Mesenchymal stem cell (in vitro differentiated cells and primary cell): Measurements from ENCODE around the gene DGKZ.
A peak's percentile ranks its signal among the peaks of the same experiment; 100 is the strongest.

Experiments used
- DNase-seq: peaks from one replicate; pipeline ENCODE4 v3.0.0-alpha.2; 2013
- H2AFZ ChIP-seq: one replicate; pipeline ENCODE4 v1.6.1; 2013; ENCODE audit warnings: low read depth, mild to moderate bottlenecking, control low read depth, inconsistent platforms, low read length, moderate library complexity
- H2AK5ac ChIP-seq: 2 replicates; pipeline ENCODE4 v1.6.1; 2013; ENCODE audit warnings: low read length, moderate library complexity, mild to moderate bottlenecking, inconsistent platforms; ENCODE audit not compliant: severe bottlenecking
- H2BK120ac ChIP-seq: one replicate; pipeline ENCODE4 v1.6.1; 2013; ENCODE audit warnings: low read depth, mild to moderate bottlenecking, inconsistent platforms, low read length, moderate library complexity
- H2BK12ac ChIP-seq, 2 experiments: one replicate each; pipeline ENCODE4 v1.6.1; 2013; ENCODE audit warnings: inconsistent platforms in 2 of 2, low read length in 2 of 2, mild to moderate bottlenecking in 2 of 2, moderate library complexity in 2 of 2, control low read depth in 1 of 2
- H2BK15ac ChIP-seq: one replicate; pipeline ENCODE4 v1.6.1; 2013; ENCODE audit warnings: mild to moderate bottlenecking, low read depth, inconsistent platforms; ENCODE audit not compliant: poor library complexity, severe bottlenecking
- H2BK5ac ChIP-seq: 2 replicates; pipeline ENCODE4 v1.6.1; 2013; ENCODE audit warnings: low read depth, mild to moderate bottlenecking, low read length, control low read depth, inconsistent platforms; ENCODE audit not compliant: poor library complexity, severe bottlenecking
- H3K14ac ChIP-seq, 2 experiments: one replicate each; pipeline ENCODE4 v1.6.1; 2013; ENCODE audit warnings: inconsistent platforms in 2 of 2, low read length in 2 of 2, control low read depth in 1 of 2, mild to moderate bottlenecking in 1 of 2, moderate library complexity in 1 of 2
- H3K18ac ChIP-seq, 2 experiments: one replicate each; pipeline ENCODE4 v1.6.1; 2013; ENCODE audit warnings: inconsistent platforms in 2 of 2, low read length in 2 of 2, control low read depth in 1 of 2, low read depth in 1 of 2, mild to moderate bottlenecking in 1 of 2
- H3K23ac ChIP-seq, 2 experiments: one replicate each; pipeline ENCODE4 v1.6.1; 2013; ENCODE audit warnings: inconsistent platforms in 2 of 2, low read length in 2 of 2, mild to moderate bottlenecking in 2 of 2, moderate library complexity in 2 of 2, control low read depth in 1 of 2
- H3K27ac ChIP-seq: 2 replicates; pipeline ENCODE4 v1.5.1; 2013; ENCODE audit warnings: mild to moderate bottlenecking, moderate library complexity, low read length, control low read depth, inconsistent platforms; ENCODE audit not compliant: poor library complexity, severe bottlenecking
- H3K27me3 ChIP-seq, 2 experiments: 2 replicates each; pipeline versions ENCODE4 v1.6.1 to v1.7.0; 2013; ENCODE audit warnings: low read length in 2 of 2, mild to moderate bottlenecking in 2 of 2, moderate library complexity in 2 of 2, control low read depth in 1 of 2, inconsistent platforms in 1 of 2; ENCODE audit not compliant: control insufficient read depth in 1 of 2, insufficient read depth in 1 of 2
- H3K36me3 ChIP-seq, 2 experiments: 2 replicates each; pipeline versions ENCODE4 v1.6.1 to v1.7.0; 2013; ENCODE audit warnings: low read length in 2 of 2, control low read depth in 1 of 2, inconsistent platforms in 1 of 2, low read depth in 1 of 2, mild to moderate bottlenecking in 1 of 2; ENCODE audit not compliant: insufficient read depth in 2 of 2, control insufficient read depth in 1 of 2
- H3K4ac ChIP-seq, 2 experiments: one replicate each; pipeline ENCODE4 v1.6.1; 2013; ENCODE audit warnings: inconsistent platforms in 2 of 2, low read length in 2 of 2, mild to moderate bottlenecking in 2 of 2, moderate library complexity in 2 of 2, control low read depth in 1 of 2, low read depth in 1 of 2
- H3K4me1 ChIP-seq: 2 replicates; pipeline ENCODE4 v1.6.1; 2013; ENCODE audit warnings: low read depth, low read length, control low read depth; ENCODE audit not compliant: control insufficient read depth, insufficient read depth
- H3K4me2 ChIP-seq: 2 replicates; pipeline ENCODE4 v1.6.1; 2013; ENCODE audit warnings: low read length, mild to moderate bottlenecking, inconsistent platforms; ENCODE audit not compliant: poor library complexity, severe bottlenecking
- H3K4me3 ChIP-seq, 2 experiments: 2 replicates each; pipeline versions ENCODE4 v1.5.1 to v1.7.0; 2013; ENCODE audit warnings: low read length in 2 of 2, mild to moderate bottlenecking in 2 of 2, control low read depth in 1 of 2, low read depth in 1 of 2; ENCODE audit not compliant: insufficient read depth in 1 of 2
- H3K79me1 ChIP-seq: replicated peaks from 2 replicates; pipeline ENCODE4 v1.6.1; 2013; ENCODE audit warnings: mild to moderate bottlenecking, control low read depth, low read length, inconsistent platforms; ENCODE audit not compliant: poor library complexity, severe bottlenecking
- H3K9ac ChIP-seq: 2 replicates; pipeline ENCODE4 v1.7.0; 2013; ENCODE audit warnings: mild to moderate bottlenecking, low read length, moderate library complexity
- H3K9me3 ChIP-seq: 2 replicates; pipeline ENCODE4 v1.7.0; 2013; ENCODE audit warnings: mild to moderate bottlenecking, low read length; ENCODE audit not compliant: control insufficient read depth
- H4K8ac ChIP-seq: one replicate; pipeline ENCODE4 v1.6.1; 2013; ENCODE audit warnings: inconsistent platforms, mild to moderate bottlenecking, low read length, moderate library complexity
- H4K91ac ChIP-seq: one replicate; pipeline ENCODE4 v1.6.1; 2013; ENCODE audit warnings: mild to moderate bottlenecking, low read length, inconsistent platforms
- WGBS: methylation state at CpG from one replicate; pipeline ENCODE4 v1.1.7; 2013; ENCODE audit warnings: mixed read lengths; 5-methylcytosine and 5-hydroxymethylcytosine counted together

Gene DGKZ

DNA sequence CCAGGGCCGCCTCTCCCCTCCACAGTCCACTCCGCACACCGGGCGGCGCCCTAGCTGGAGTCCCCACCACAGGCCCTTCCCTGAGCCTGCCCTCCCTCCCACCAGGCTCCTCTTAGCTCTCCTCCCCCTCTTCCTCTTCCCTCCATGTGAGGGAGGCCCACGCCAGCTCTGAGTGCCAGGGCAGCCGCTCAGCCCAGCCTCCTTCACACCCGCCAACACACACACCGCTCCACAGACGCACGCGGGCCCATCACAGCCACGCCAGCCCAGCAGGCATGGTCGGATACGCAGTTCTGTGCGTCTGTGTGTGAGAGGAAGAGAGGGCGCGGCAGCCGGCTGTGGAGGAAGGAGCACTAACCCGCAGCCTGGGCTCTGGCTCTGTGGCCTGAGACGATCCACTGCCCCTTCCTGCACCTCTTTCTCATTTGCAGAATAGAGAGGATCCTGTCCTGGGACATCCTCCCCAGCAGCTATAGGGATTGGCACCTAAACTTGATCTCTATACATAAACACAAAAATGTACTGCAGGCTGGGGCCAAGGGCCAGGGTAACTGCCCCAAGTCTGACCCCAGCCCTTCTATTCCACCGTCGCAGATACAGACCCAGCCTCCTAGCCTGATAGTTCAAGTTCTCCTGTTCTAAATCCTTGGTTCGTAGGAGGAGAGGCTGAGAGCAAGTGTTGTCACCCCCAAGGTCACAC, 40.8 kb downstream of the DGKZ start:
- Histone ChIP-seq H3K4me2 (no peak overlapping the region), H2BK15ac (no peak overlapping the region), H3K23ac (no peak overlapping the region), H3K79me1 (no peaks in the 10 kb centered on the region), H2BK12ac (no peak overlapping the region), H4K91ac (no peak overlapping the region), H2AK5ac (no peak overlapping the region), H4K8ac (no peak overlapping the region), H3K9me3 (no peaks in the 10 kb centered on the region), H2BK120ac (no peak overlapping the region), H3K4me3 (no peak overlapping the region), H3K4me1 (peaks cover 44% of the 10 kb centered on the region), H3K27ac (no peak overlapping the region), H2AFZ (no peak overlapping the region), H3K18ac (no peak overlapping the region), H2BK5ac (no peak overlapping the region), H3K14ac (peak overlapping the region in 1 of 2 experiments; percentile 44), H3K27me3 (peaks cover 46 to 53% of the 10 kb centered on the region in 2 experiments), H3K9ac (no peak overlapping the region), H3K36me3 (no peaks in the 10 kb centered on the region), H3K4ac (no peak overlapping the region)
- 30% methylated on average over 24 of the region's 24 CpGs for WGBS
- DNase-seq: no peak

- peaks cover 51% of the 10 kb centered on the region in 2 experiments for H3K27me3 ChIP-seq
- no peak overlapping the region for H3K18ac ChIP-seq
- H3K4me2 ChIP-seq: peak overlapping the region; percentile 79
- no peaks in the 10 kb centered on the region for H3K9me3 ChIP-seq
- H4K8ac ChIP-seq: no peak overlapping the region
- no peak overlapping the region for H2AK5ac ChIP-seq
- H3K4me3 ChIP-seq: no peak overlapping the region
- no peak overlapping the region for H2BK15ac ChIP-seq
- no peaks in the 10 kb centered on the region for H3K79me1 ChIP-seq
- H3K36me3 ChIP-seq: no peaks in the 10 kb centered on the region
- no peak overlapping the region for H2BK120ac ChIP-seq
- no peak overlapping the region for H2BK12ac ChIP-seq
- H2AFZ ChIP-seq: no peak overlapping the region
- no peak for DNase-seq
- H3K4me1 ChIP-seq: peaks cover 44% of the 10 kb centered on the region
- 15% methylated on average over 21 of the region's 21 CpGs for WGBS
- no peak overlapping the region for H2BK5ac ChIP-seq
- no peak overlapping the region for H3K9ac ChIP-seq
- H3K14ac ChIP-seq: no peak overlapping the region
- no peak overlapping the region for H4K91ac ChIP-seq
- H3K4ac ChIP-seq: no peak overlapping the region
- H3K27ac ChIP-seq: no peak overlapping the region
- H3K23ac ChIP-seq: no peak overlapping the region
Measured at GRCh38 chr11:46388619-46389449, 41.6 kb downstream of the DGKZ start.

DNA sequence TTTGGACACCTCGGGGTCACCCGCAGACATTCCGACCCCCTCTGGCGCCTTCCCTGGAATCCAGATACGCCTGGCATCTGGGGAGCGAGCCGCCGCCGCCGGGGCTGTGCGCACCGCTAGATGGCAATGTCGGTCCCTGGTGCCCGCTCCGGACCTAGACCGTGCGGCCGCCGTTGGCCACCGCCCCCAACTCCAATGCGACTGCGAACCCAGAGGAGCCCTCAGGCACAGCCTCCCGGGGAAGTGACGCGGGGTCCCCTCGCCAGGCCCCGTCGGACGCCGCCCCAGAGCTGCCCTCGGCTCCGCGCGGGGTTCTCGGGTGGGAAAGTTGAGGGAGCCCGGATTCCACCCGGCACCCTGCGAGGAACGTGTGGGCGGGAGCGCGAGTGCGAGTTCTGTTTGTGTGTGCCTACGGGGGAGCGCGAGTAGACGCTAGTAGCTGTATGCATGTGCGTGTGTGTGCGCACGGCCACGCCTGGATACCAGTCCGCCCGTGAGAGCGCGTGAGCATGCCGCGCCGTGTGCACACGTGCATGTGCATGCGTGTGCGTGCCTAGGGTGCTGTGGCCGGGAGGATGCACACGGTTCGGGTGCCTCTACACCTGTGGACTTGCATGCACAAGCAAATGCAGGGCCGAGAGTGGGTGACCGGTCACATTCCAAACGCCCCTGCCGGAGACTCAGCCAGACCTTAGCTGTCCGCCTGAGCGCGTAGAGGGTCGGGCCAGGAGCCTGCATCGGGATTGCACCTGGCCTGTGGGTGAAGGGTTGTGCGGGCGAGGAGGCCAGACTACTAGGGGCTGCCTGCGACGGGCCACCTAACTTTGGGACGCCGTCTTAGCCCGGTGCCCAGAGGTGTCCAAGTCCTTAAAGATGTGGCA, 42.4 kb downstream of the DGKZ start:
- no peak overlapping the region for H2BK5ac ChIP-seq
- H4K91ac ChIP-seq: no peak overlapping the region
- H3K18ac ChIP-seq: no peak overlapping the region
- H3K36me3 ChIP-seq: no peaks in the 10 kb centered on the region
- H3K4me3 ChIP-seq: peak overlapping the region; percentile 42 to 78
- H3K9ac ChIP-seq: peak overlapping the region; percentile 43
- no peaks in the 10 kb centered on the region for H3K79me1 ChIP-seq
- H3K9me3 ChIP-seq: no peaks in the 10 kb centered on the region
- no peak overlapping the region for H4K8ac ChIP-seq
- no peak overlapping the region for H2AFZ ChIP-seq
- peak overlapping the region; percentile 79 for H3K4me2 ChIP-seq
- peak; percentile 75 for DNase-seq
- H2BK12ac ChIP-seq: no peak overlapping the region
- no peak overlapping the region for H2BK120ac ChIP-seq
- peaks cover 48 to 51% of the 10 kb centered on the region in 2 experiments for H3K27me3 ChIP-seq
- no peak overlapping the region for H2BK15ac ChIP-seq
- H3K27ac ChIP-seq: no peak overlapping the region
- H3K14ac ChIP-seq: peak overlapping the region in 1 of 2 experiments; percentile 62
- H2AK5ac ChIP-seq: no peak overlapping the region
- H3K4me1 ChIP-seq: peaks cover 44% of the 10 kb centered on the region
- peak overlapping the region in 1 of 2 experiments; percentile 57 for H3K23ac ChIP-seq
- 5% methylated on average over 80 of the region's 80 CpGs for WGBS
- no peak overlapping the region for H3K4ac ChIP-seq
